Measurements from ENCODE around the gene STK24.

DNA sequence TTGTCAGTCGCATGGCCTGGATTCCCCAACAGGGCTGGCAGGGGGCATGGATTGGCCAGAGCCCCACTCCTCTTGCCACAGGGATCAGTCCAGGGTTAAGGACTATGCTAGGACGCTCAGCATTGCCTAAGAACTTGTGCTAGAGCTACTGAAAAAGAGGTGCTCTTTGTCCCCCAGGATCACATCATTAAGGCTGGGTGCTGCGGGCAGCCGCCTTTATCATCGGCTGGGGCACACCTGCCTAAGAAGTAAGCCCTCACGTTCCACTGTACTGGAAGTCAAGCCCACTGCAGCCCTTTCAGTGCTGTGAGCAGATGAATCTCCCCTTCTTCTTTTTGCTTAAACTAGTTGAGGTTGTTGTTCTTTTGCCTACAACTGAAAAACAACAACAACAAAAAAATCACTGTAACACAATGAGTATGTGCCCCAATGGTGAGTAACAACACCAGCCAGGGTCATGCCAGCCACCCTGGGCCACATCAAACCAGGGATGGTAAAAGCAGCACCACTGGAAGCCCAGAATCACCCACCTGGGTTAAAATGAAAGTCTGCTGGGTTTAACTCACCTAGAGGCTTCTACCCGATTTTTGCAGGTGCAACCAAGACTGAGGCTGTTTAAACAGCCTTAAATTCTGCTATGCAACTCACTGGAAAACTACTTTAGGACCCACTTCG is 20.6 kb downstream of the STK24 start:
- TF ChIP-seq, protein P1, sequence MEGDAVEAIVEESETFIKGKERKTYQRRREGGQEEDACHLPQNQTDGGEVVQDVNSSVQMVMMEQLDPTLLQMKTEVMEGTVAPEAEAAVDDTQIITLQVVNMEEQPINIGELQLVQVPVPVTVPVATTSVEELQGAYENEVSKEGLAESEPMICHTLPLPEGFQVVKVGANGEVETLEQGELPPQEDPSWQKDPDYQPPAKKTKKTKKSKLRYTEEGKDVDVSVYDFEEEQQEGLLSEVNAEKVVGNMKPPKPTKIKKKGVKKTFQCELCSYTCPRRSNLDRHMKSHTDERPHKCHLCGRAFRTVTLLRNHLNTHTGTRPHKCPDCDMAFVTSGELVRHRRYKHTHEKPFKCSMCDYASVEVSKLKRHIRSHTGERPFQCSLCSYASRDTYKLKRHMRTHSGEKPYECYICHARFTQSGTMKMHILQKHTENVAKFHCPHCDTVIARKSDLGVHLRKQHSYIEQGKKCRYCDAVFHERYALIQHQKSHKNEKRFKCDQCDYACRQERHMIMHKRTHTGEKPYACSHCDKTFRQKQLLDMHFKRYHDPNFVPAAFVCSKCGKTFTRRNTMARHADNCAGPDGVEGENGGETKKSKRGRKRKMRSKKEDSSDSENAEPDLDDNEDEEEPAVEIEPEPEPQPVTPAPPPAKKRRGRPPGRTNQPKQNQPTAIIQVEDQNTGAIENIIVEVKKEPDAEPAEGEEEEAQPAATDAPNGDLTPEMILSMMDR (conservative IDR thresholded peaks at IDR 0.05; ENCODE audit: low read length) = no peak
- no peak for TF ChIP-seq EZH2phosphoT487 (IDR thresholded peaks at IDR 0.05; ENCODE audit: borderline replicate concordance, low read depth, low read length)

All from OCI-LY7 (cell line).